A673 (cell line): Measurements from ENCODE around the gene SEC23IP.
"Not testable (repeated sequence)": the region's sequence is repeated elsewhere in the genome, so short reads cannot be mapped to it uniquely, and the experiment has no call there.

Experiments used
- CTCF ChIP-seq: fragments of 300-800, 200-600 bp; sonication (generic); conservative IDR thresholded peaks from 2 replicates; pipeline ENCODE4 v1.5.1; 2017; ENCODE audit warnings: low read depth, mild to moderate bottlenecking, antibody characterized with exemption, low read length, moderate library complexity, mixed read lengths
- EZH2 ChIP-seq: fragments of 200-600 bp; sonication (generic); IDR thresholded peaks from 2 replicates; pipeline ENCODE4 v1.6.1; 2017; ENCODE audit warnings: borderline replicate concordance, low read depth, mild to moderate bottlenecking, mixed read lengths, antibody characterized with exemption, low read length; ENCODE audit not compliant: poor library complexity, severe bottlenecking

GRCh38 chr10:119891849-119892187, 712 bp upstream of the SEC23IP start:
- TF ChIP-seq EZH2, CTCF: not testable (repeated sequence)
